CD4-positive, alpha-beta T cell (primary cell): ENCODE measurements around the gene ELOVL5. TPM values are rescaled to one million over a fixed set of nuclear protein-coding genes. Genes with fewer than 3 reads are reported as not detected.

ENCODE experiments used
- ATAC-seq: fragments of 200-7000 bp; cut with Tn5 transposase; one replicate; pipeline ENCODE4 v1.10.0; 2022; ENCODE audit warnings: mild to moderate bottlenecking; ENCODE audit not compliant: poor library complexity
- CTCF ChIA-PET: fragments of 350-600 bp; sonication (Branson Sonifier 250); formaldehyde crosslinking; loops from one replicate; lab custom pipeline; 2021; ENCODE audit warnings: antibody characterized with exemption, inconsistent platforms; lab: Charles Lee
- POLR2A ChIA-PET: fragments of 350-600 bp; sonication (Branson Sonifier 250); formaldehyde crosslinking; loops from one replicate; lab custom pipeline; 2021; ENCODE audit warnings: antibody characterized with exemption, inconsistent platforms; lab: Charles Lee
- DNase-seq, 14 experiments: peaks; one replicate each; pipeline ENCODE4 v3.0.0-alpha.2; 2013 to 2020; ENCODE audit warnings: mixed read lengths in 2 of 14
- H3K27ac ChIP-seq, 2 donors: one replicate each; pipeline versions ENCODE4 v1.5.1 to v1.7.0; 2013; ENCODE audit warnings: low read length in 2 of 2, low read depth in 1 of 2, mild to moderate bottlenecking in 1 of 2
- H3K27me3 ChIP-seq, 2 experiments: 1 replicate in 1 of 2; 2 replicates in 1 of 2; pipeline versions ENCODE4 v1.6.1 to v1.7.0; 2013; ENCODE audit warnings: low read length in 2 of 2, control low read depth in 1 of 2, mild to moderate bottlenecking in 1 of 2, moderate library complexity in 1 of 2; ENCODE audit not compliant: insufficient read depth in 2 of 2, control insufficient read depth in 1 of 2
- H3K36me3 ChIP-seq: one replicate; pipeline ENCODE4 v1.6.1; 2013; ENCODE audit warnings: low read length, control low read depth; ENCODE audit not compliant: insufficient read depth
- H3K4me1 ChIP-seq: one replicate; pipeline ENCODE4 v1.6.1; 2013; ENCODE audit warnings: low read length, control low read depth; ENCODE audit not compliant: insufficient read depth
- H3K4me3 ChIP-seq: one replicate; pipeline ENCODE4 v1.5.1; 2013; ENCODE audit warnings: mild to moderate bottlenecking, low read length, moderate library complexity
- H3K9me3 ChIP-seq, 2 experiments: 1 replicate in 1 of 2; 2 replicates in 1 of 2; pipeline versions ENCODE4 v1.6.1 to v1.7.0; 2013; ENCODE audit warnings: low read length in 2 of 2, mild to moderate bottlenecking in 2 of 2, control low read depth in 1 of 2, moderate library complexity in 1 of 2; ENCODE audit not compliant: control insufficient read depth in 1 of 2, insufficient read depth in 1 of 2
- H3K27ac Mint-ChIP-seq: one replicate; pipeline ENCODE4 v1.8.0; 2020; ENCODE audit warnings: mixed read lengths
- H3K27me3 Mint-ChIP-seq: one replicate; pipeline ENCODE4 v1.8.0; 2021; ENCODE audit warnings: mixed read lengths
- H3K36me3 Mint-ChIP-seq: one replicate; pipeline ENCODE4 v1.8.0; 2021; ENCODE audit warnings: low read depth, mixed read lengths
- H3K4me1 Mint-ChIP-seq: one replicate; pipeline ENCODE4 v1.8.0; 2021; ENCODE audit warnings: low read depth, mixed read lengths
- H3K4me3 Mint-ChIP-seq: one replicate; pipeline ENCODE4 v1.8.0; 2020; ENCODE audit warnings: mild to moderate bottlenecking, mixed read lengths
- H3K9me3 Mint-ChIP-seq: one replicate; pipeline ENCODE4 v1.8.0; 2020; ENCODE audit warnings: mixed read lengths
- CTCF ChIP-seq: fragments of 200-600 bp; IDR thresholded peaks from one replicate; pipeline ENCODE4 v1.8.0; 2022; ENCODE audit warnings: antibody characterized with exemption, mild to moderate bottlenecking
- intact Hi-C, 2 experiments: fragments of 100-400 bp; cut with DNase I in 1 of 2; cut with micrococcal nuclease in 1 of 2; formaldehyde crosslinking; loops; one replicate each; pipeline versions ENCODE4 v1.15.1 to v1.9.0; 2023 to 2025; cut with DNase I, micrococcal nuclease
- total RNA-seq, 174 experiments: library from RNA in 2 of 174; stranded (reverse) in 2 of 174; gene quantifications; one replicate each; pipeline ENCODE4 v1.2.3 and lab custom pipeline; 2021 to 2026

The ELOVL5 gene
- total RNA-seq, 2 experiments from 2014 or later: 78.0 to 86.8 TPM

GRCh38 chr6:53330137-53330536 is 18.6 kb downstream of the ELOVL5 start:
- no peak overlapping the region for H3K27ac Mint-ChIP-seq

GRCh38 chr6:53328375-53328774 is 20.4 kb downstream of the ELOVL5 start:
- ATAC-seq: no peak
- ChIA-PET POLR2A (interaction anchor here (0.7 to 1.6 kb wide), 5 partner anchors 13 to 42 kb away, joined by 3 to 6 read pairs (median 6); partner anchors contain the start of gene ELOVL5), CTCF (interaction anchor here (0.6 kb wide), 1 partner anchor 140 kb away, joined by 3 read pairs; no protein-coding TSS in a partner anchor)
- H3K4me1 ChIP-seq: peaks cover 51% of the 10 kb centered on the region
- peak overlapping the region; percentile 4 for H3K27ac Mint-ChIP-seq
- H3K9me3 ChIP-seq: no peaks in the 10 kb centered on the region
- peaks cover 8% of the 10 kb centered on the region for H3K36me3 ChIP-seq
- peaks cover 75% of the 10 kb centered on the region for H3K4me1 Mint-ChIP-seq
- H3K9me3 Mint-ChIP-seq: no peaks in the 10 kb centered on the region
- intact Hi-C loops: no loop called here
- no peaks in the 10 kb centered on the region for H3K27me3 ChIP-seq
- no peak overlapping the region for H3K4me3 ChIP-seq
- no peaks in the 10 kb centered on the region for H3K27me3 Mint-ChIP-seq
- DNase-seq: no peak
- no peak for TF ChIP-seq CTCF
- H3K36me3 Mint-ChIP-seq: peaks cover 16% of the 10 kb centered on the region
- H3K4me3 Mint-ChIP-seq: no peak overlapping the region
- no peak overlapping the region for H3K27ac ChIP-seq

More at GRCh38 chr6:53330137-53330536, 18.6 kb downstream of the ELOVL5 start:
- Histone ChIP-seq H3K4me3 (no peak overlapping the region), H3K9me3 (no peaks in the 10 kb centered on the region), H3K36me3 (peaks cover 8% of the 10 kb centered on the region), H3K27me3 (no peaks in the 10 kb centered on the region), H3K4me1 (peaks cover 67% of the 10 kb centered on the region), H3K27ac (no peak overlapping the region)
- no peak for TF ChIP-seq CTCF
- ChIA-PET CTCF (interaction anchor here (1.0 to 1.1 kb wide), 3 partner anchors 14 to 39 kb away, joined by 3 read pairs; no protein-coding TSS in a partner anchor), POLR2A (interaction anchor here (0.7 to 2.9 kb wide), 5 partner anchors 14 to 39 kb away, joined by 3 to 11 read pairs (median 5); partner anchors contain the start of gene ELOVL5)
- Mint-ChIP-seq H3K27me3 (no peaks in the 10 kb centered on the region), H3K36me3 (peaks cover 10% of the 10 kb centered on the region), H3K4me3 (no peak overlapping the region), H3K4me1 (peaks cover 84% of the 10 kb centered on the region), H3K9me3 (no peaks in the 10 kb centered on the region)
- DNase-seq (no peak), ATAC-seq (no peak)
- intact Hi-C loops: no loop called here

- Histone ChIP-seq H3K4me3 (no peak overlapping the region), H3K36me3 (peaks cover 8% of the 10 kb centered on the region), H3K27me3 (no peaks in the 10 kb centered on the region), H3K27ac (no peak overlapping the region), H3K9me3 (no peaks in the 10 kb centered on the region), H3K4me1 (peaks cover 40% of the 10 kb centered on the region)
- Mint-ChIP-seq H3K36me3 (peaks cover 24% of the 10 kb centered on the region), H3K4me1 (peaks cover 75% of the 10 kb centered on the region), H3K4me3 (no peak overlapping the region), H3K27me3 (no peaks in the 10 kb centered on the region), H3K9me3 (no peaks in the 10 kb centered on the region), H3K27ac (peak overlapping the region; percentile 3)
- intact Hi-C loops: no loop called here
- no peak for ATAC-seq
- ChIA-PET POLR2A (no interaction called here), CTCF (no interaction called here)
- no peak for TF ChIP-seq CTCF
- DNase-seq: no peak
Observed at GRCh38 chr6:53327017-53327395, 21.7 kb downstream of the ELOVL5 start.
